HTR-8/SVneo (cell line): ENCODE data around the gene HIVEP3.

Experiments
- DNase-seq: peaks from one replicate; pipeline ENCODE4 v3.0.0; 2011; ENCODE audit warnings: low spot score, mixed read lengths; ENCODE audit not compliant: insufficient read length
- FAIRE-seq: peaks from 2 replicates; lab custom pipeline; 2011; peaks lifted over from hg19 to GRCh38; lab: Jason Lieb, UNC

Gene HIVEP3

GRCh38 chr1:41488040-41488951, 430.4 kb downstream of the HIVEP3 start:
- DNase-seq (no peak), FAIRE-seq (no peak)

- DNase-seq, result no peak
- no peak for FAIRE-seq
Observed at GRCh38 chr1:41487126-41488039, 431.3 kb downstream of the HIVEP3 start.

GRCh38 chr1:41486371-41487125, 432.2 kb downstream of the HIVEP3 start:
- FAIRE-seq (peak; percentile 28), DNase-seq (no peak)

- no peak for FAIRE-seq
- DNase-seq, result no peak
Observed at GRCh38 chr1:41486053-41486370, 432.7 kb downstream of the HIVEP3 start.

GRCh38 chr1:41485605-41486004, 433.1 kb downstream of the HIVEP3 start:
- DNase-seq (peak; percentile 77), FAIRE-seq (no peak)

GRCh38 chr1:41484402-41485241, 434.1 kb downstream of the HIVEP3 start, which contains the start of gene EDN2:
EDN2 (minus strand) TSS chr1:41484683; CDS start chr1:41484601, 82 bp downstream.
- FAIRE-seq (no peak), DNase-seq (no peak)

- DNase-seq, result no peak
- no peak for FAIRE-seq
Observed at GRCh38 chr1:41483960-41484401, 434.7 kb downstream of the HIVEP3 start.

GRCh38 chr1:41483001-41483850, 435.5 kb downstream of the HIVEP3 start:
- no peak for FAIRE-seq
- no peak for DNase-seq

- DNase-seq (no peak), FAIRE-seq (no peak)
Observed at GRCh38 chr1:41482001-41482765, 436.5 kb downstream of the HIVEP3 start.

GRCh38 chr1:41481109-41481775, 437.5 kb downstream of the HIVEP3 start:
- DNase-seq (no peak), FAIRE-seq (no peak)

GRCh38 chr1:41480204-41481108, 438.3 kb downstream of the HIVEP3 start:
- FAIRE-seq (no peak), DNase-seq (no peak)

GRCh38 chr1:41479808-41480160, 438.9 kb downstream of the HIVEP3 start:
- DNase-seq, result no peak
- no peak for FAIRE-seq

- DNase-seq (no peak), FAIRE-seq (no peak)
Observed at GRCh38 chr1:41479000-41479807, 439.5 kb downstream of the HIVEP3 start.

- DNase-seq (no peak), FAIRE-seq (no peak)
Observed at GRCh38 chr1:41478118-41478748, 440.5 kb downstream of the HIVEP3 start.

- no peak for FAIRE-seq
- no peak for DNase-seq
Observed at GRCh38 chr1:41476807-41477361, 441.8 kb downstream of the HIVEP3 start.
